HG02588 (cell line): ENCODE data around the gene SAP30.

Experiments used
- ATAC-seq: cut with Tn5 transposase; IDR thresholded peaks from one replicate; pipeline ENCODE4 v1.9.1; 2021; ENCODE audit warnings: mild to moderate bottlenecking, moderate library complexity; ENCODE audit not compliant: unreplicated experiment

SAP30 gene

DNA sequence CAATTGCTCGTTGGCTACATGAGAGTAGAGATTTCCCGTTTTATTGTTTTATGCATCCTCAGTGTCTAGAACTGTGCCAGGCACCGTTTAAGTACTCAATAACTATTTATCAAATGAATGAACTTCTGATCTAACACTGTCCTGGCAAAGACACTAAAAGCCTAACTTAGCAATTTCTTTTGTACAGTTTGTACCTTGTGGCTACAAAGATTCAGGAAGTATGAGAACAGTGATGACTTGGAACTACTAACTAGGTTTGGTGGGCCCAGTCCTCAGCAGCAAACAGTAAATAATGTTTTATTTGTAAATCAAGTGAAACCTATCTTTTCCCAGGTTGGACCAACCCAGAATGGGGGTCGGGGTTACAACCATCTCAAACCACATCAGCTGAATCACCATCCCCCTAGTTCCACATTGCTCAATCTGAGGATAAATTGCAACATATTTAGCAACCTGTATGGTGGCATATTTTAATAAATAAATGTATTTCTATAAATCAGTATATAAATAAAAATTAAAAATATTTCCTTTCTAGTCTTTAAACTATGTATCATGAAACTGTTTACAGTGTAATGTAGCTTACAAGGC lies 40.4 kb downstream of the SAP30 start:
- no peak for ATAC-seq

DNA sequence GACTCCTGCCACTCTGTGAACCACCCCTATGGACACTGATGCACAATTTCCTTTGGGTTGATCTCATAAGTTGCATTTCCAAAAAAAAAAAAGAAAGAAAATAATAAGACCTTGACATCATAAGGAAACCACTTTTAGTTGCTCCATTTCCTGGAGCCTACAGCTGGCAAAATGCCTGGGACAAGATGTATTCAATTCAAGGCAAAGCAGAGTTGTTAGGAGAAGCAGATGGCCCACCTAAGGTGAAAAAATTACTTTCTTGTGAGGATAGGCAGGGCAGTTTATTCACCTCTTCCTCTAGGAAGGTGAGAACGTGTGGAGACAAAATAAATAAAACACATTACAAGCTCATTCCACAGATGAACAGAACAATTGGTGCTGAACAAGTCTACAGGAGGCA lies 42.3 kb downstream of the SAP30 start:
- ATAC-seq, result no peak

DNA sequence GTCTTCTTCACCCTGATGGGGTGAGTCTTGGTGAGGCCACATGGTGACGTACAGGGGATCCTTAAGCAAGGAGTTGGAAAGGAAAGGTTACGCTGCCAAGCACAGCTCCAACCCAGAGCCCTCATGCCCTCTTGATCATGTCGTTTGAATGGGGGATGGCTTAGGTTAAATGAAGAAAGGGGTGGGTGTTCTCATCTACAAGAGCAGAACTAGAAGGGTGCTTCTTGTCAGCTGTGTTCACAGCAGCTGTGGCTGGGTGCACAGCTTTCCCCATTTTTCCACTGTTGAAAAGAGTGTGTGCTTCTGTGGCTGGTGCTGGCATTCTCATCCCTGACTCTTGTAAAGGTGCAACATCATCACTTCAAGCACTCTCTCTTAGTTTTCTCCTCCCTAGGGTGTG lies 43.7 kb downstream of the SAP30 start:
- ATAC-seq, result no peak

DNA sequence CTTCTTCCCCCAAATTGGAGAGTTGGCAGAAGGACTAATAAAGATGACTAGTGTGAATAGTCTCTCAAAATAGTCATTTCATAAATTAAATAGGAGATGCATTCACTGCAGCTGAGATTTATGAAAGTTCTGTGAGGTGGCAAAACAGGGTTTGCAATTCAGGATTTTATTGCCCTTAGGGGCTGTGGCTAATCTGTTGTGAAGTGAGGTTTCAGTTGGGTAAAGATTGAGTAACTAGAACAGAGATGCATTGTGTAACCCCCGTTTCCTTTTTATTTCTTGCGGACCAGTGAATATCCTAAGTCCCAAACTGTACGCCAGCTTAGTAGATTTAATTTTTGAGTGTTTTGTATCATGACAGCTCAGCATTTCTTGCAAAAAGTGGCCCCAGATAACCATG lies 44.3 kb downstream of the SAP30 start:
- ATAC-seq, result no peak

DNA sequence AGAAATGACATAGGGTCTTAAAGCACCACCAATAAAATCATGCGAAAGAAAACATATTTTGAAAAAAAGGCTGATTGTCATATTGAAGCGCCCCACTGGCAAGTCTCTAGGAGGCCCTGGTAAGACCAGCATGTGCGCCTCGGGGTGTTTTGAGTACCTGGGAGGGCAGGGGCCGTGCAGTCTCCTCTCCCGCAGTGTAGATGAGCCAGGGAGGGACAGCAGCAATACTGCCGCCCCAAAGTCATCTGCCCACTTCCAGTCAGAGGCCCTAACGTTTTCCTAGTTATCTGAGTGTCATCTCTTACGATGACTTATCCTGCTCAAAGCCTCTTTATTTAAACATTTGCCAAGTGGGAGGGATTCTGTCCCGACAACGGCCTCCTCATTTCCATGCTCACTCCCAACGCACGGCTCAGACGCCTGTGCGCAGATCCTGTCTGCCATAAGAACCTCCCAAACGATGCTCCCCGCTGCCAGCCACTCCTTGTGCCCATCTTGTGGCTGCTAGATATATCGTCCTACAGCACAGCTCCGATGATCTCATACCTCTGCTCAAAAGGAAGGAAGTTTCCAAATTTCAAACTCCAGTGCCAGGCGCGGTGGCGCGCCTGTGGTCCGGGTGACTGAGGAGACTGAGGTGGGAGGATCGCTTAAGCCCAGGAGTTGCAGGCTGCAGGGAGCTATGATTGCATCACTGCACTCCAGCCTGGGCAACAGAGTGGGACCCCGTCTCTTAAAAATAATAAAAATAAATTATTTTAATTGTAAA lies 45.3 kb downstream of the SAP30 start:
- no peak for ATAC-seq

DNA sequence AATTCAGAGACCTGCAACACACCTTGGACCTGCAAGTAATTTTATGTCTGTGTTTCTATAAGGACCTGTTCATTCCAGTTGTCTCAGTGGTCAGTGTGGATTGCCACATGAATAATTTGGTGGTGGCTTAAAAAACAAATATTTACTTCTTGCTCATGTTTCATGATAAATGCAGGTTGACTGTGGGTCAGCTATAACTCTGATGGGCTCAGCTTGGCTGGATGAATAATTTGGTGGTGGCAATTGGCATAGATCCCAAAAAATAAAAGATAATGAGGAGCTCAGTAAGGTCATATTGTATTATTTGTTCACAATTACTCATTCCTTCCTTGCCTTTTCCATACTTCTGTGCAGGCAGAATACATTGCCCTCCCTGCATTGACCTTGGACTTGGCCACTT lies 47.1 kb downstream of the SAP30 start:
- no peak for ATAC-seq

DNA sequence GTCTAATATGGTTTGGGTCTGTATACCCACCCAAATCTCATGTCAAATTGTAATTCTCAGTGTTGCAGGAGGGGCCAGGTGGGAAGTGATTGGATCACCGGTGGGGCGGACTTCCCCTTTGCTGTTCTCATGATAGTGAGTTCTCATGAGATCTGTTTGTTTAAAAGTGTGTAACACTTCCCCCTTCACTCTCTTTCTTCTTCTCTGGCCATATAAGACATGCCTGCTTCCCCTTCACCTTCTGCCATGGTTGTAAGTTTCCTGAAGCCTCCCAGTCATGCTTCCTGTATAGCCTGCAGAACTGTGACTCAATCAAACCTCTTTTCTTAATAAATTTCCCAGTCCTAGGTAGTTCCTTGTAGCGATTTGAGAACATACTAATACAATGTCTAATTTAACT lies 47.9 kb downstream of the SAP30 start:
- ATAC-seq, result no peak

DNA sequence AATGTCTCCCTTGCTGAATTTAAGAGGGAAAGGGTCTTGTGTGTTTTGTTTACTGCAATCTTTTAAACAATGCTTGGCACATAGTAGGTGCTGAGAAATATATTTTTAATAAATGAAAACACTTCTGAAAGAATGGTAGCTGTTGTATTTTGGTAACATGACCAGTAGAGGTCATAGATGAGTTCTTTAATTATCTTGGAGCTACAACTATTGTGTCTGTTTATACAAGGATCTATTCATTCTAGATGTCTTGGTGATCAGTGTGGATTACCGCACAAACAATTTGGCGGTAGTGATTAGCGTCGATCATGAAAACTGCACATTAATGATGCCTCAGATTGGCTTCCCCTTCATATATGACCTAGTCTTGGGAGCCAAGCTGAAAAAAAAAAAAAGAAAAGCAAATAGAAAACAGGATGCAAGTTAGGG lies 49.6 kb downstream of the SAP30 start:
- ATAC-seq, result no peak

DNA sequence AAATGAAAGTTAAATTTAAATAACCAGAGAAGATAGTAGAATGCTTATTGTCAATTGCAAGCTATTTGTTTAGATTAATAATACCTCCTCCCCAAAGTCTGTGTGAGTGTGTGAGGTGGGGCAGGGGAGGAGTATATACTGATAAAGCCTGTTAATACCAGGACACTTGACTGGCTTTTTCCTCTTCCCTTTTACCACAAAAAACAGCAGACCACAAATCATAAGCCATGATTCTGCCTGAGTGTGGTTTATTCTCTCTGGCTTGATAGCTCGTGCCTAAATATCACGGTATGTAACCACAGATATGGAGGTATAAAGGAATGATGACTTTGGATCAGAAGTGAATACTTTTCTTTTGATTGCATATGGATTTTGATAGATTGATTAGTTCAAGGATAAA lies 50.0 kb downstream of the SAP30 start:
- ATAC-seq, result no peak

DNA sequence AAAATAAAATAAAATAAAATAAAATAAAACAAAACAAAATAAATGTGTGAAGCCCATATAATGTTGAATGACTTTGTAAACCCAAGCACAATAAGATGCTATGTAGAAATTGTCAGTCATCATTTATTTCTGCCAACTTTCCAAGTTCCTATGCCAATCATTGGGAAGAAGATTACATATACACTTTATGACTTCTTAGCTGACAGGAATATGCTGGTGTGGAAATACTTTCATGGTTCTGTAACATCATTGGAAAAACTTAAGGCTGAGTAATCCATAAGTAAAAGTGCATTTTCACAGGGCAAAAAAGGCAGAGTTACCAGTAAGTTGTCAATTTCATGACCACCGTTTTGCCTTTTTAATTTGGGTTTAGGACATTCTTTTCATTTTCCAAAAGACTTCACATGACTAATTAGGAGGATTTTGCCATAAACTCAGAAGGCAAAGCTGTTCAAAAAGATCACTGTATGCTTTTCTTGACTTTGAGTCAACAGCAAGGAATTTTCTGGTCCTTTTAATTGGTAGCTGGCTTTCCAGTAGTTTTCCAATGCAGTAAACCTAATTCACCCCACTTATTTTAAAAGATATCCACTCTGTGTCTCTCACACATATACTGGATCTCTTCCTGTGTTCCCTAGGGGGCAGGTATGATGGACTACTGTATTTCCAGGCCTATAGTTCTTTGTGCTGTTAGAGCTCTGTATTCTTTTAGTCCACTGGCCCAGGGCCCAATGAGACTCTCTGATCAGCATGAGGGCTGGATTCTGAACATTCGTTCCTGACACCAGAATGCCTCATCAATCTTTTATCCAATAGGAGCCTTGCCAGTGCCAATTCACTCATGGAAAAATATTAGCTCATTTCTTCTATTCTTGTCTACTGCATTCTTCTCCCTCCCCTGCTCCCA lies 54.4 kb downstream of the SAP30 start:
- no peak for ATAC-seq

DNA sequence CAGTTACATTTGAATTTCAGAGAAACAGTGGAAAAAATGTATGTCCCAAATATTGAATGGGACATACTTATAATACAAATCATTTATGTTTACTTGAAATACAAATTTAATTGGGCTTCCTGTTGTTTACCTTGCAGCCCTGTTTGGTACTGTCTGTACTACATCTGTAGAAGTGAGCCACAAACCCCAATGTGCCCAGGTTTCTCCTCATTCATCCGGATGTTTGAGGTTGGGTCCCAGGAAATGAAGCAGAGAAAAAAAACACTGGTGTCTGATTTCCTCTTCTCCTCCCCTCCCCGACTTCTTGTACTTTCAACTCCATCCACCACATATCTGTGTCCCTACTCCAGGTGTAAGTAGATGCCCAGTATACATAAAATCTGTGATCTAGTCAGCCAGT lies 55.3 kb downstream of the SAP30 start:
- ATAC-seq, result no peak
